GM19455 (cell line): Measurements from ENCODE around the gene DIAPH2.

Experiments
- ATAC-seq: cut with Tn5 transposase; IDR thresholded peaks from one replicate; pipeline ENCODE4 v1.9.1; 2021; ENCODE audit not compliant: unreplicated experiment

The DIAPH2 gene

GRCh38 chrX:97629597-97629985 lies 944.9 kb downstream of the DIAPH2 start:
- ATAC-seq = no peak

- no peak for ATAC-seq
These were observed 949.2 kb downstream of the DIAPH2 start for GRCh38 chrX:97633798-97634197.

- ATAC-seq = no peak
These were observed 952.0 kb downstream of the DIAPH2 start for GRCh38 chrX:97636473-97637140.

GRCh38 chrX:97637289-97637688 lies 952.6 kb downstream of the DIAPH2 start:
- ATAC-seq = no peak

GRCh38 chrX:97638621-97639020 lies 954.0 kb downstream of the DIAPH2 start:
- ATAC-seq = no peak

- ATAC-seq = no peak
These were observed 954.9 kb downstream of the DIAPH2 start for GRCh38 chrX:97639526-97639925.
